Upper lobe of right lung (tissue), 1 donor: ENCODE results near the gene FGF18. TPM values are rescaled to one million over a fixed set of nuclear protein-coding genes. Genes with fewer than 3 reads are reported as not detected.

Source experiments
- ATAC-seq: fragments of 200-7000 bp; cut with Tn5 transposase; one replicate; pipeline ENCODE4 v1.9.1; 2020; ENCODE audit warnings: mild to moderate bottlenecking, moderate library complexity
- DNase-seq: peaks from one replicate; pipeline ENCODE4 v3.0.0-alpha.2; 2020
- H3K27ac ChIP-seq: fragments of 200-600 bp; one replicate; pipeline ENCODE4 v1.8.0; 2022
- H3K27me3 ChIP-seq: fragments of 200-600 bp; one replicate; pipeline ENCODE4 v1.8.0; 2022; ENCODE audit warnings: mild to moderate bottlenecking
- H3K36me3 ChIP-seq: fragments of 200-600 bp; one replicate; pipeline ENCODE4 v1.8.0; 2022
- H3K4me1 ChIP-seq: fragments of 200-600 bp; one replicate; pipeline ENCODE4 v1.8.0; 2022
- H3K4me3 ChIP-seq: fragments of 200-600 bp; one replicate; pipeline ENCODE4 v1.8.0; 2022; ENCODE audit warnings: mild to moderate bottlenecking
- H3K9me3 ChIP-seq: fragments of 200-600 bp; one replicate; pipeline ENCODE4 v1.8.0; 2022
- CTCF ChIP-seq: fragments of 200-600 bp; IDR thresholded peaks from one replicate; pipeline ENCODE4 v1.8.0; 2022; ENCODE audit warnings: antibody characterized with exemption
- intact Hi-C: fragments of 100-400 bp; cut with DNase I; formaldehyde crosslinking; loops from one replicate; pipeline ENCODE4 v1.11.0; 2022
- total RNA-seq: library from RNA; stranded (reverse); fragmentation: NEBNext Ultra II Directional; extraction: Animal tissue kit (Norgen Biotek cat#: 25700); gene quantifications from one replicate; pipeline ENCODE4 v1.2.1, GENCODE V29; 2021
- donor health status: DM: no; HTN: yes; CAD: no; lungs with severe emphysema.

The FGF18 gene
- total RNA-seq, 1 donor from 2014 or later, result 4.2 TPM

GRCh38 chr5:171420431-171421241 lies 1.2 kb downstream of the FGF18 start:
- DNase-seq (peak; percentile 91), ATAC-seq (peak; percentile 52)
- Histone ChIP-seq H3K4me3 (peak overlapping the region; percentile 44), H3K27ac (no peak overlapping the region), H3K27me3 (no peaks in the 10 kb centered on the region), H3K4me1 (peaks cover 24% of the 10 kb centered on the region), H3K36me3 (no peaks in the 10 kb centered on the region), H3K9me3 (no peaks in the 10 kb centered on the region)
- intact Hi-C loops, result no loop called here
- no peak for TF ChIP-seq CTCF

GRCh38 chr5:171421331-171422262 lies 2.1 kb downstream of the FGF18 start:
- Histone ChIP-seq H3K9me3 (no peaks in the 10 kb centered on the region), H3K4me1 (peaks cover 24% of the 10 kb centered on the region)

DNA sequence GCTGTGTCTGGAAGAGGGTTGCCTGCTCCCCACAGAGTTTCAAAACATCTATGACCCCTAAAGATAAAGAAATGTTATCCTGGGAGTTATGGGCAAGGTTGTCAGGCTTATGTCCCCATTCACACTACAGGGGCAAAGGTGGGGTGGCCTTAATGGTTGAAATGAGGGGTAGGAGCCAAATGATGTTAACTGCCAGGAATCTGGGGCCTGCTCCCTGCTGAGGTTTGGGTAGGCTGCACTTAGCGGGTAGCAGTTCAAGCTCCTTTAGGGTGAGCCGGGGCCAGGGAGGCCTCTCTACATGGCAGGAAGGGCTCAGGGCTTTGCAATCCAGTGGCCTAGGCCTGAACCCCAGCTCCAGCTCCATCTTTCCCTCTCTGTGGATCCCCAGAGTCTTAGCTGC lies 3.0 kb downstream of the FGF18 start:
- H3K4me1 ChIP-seq, result peaks cover 24% of the 10 kb centered on the region
- H3K36me3 ChIP-seq, result no peaks in the 10 kb centered on the region
- H3K27me3 ChIP-seq, result no peaks in the 10 kb centered on the region
- intact Hi-C loops, result no loop called here
- no peak for ATAC-seq
- no peak overlapping the region for H3K4me3 ChIP-seq
- H3K27ac ChIP-seq, result no peak overlapping the region
- H3K9me3 ChIP-seq, result no peaks in the 10 kb centered on the region
- no peak for TF ChIP-seq CTCF
- no peak for DNase-seq

More at GRCh38 chr5:171421331-171422262, 2.1 kb downstream of the FGF18 start:
- ATAC-seq, result no peak
- H3K36me3 ChIP-seq, result no peaks in the 10 kb centered on the region
- no peak overlapping the region for H3K27ac ChIP-seq
- no peak overlapping the region for H3K4me3 ChIP-seq
- no peak for DNase-seq
- intact Hi-C loops, result no loop called here
- no peaks in the 10 kb centered on the region for H3K27me3 ChIP-seq
- TF ChIP-seq CTCF, result no peak

GRCh38 chr5:171422902-171423663 lies 3.6 kb downstream of the FGF18 start:
- DNase-seq (no peak), ATAC-seq (no peak)
- H3K36me3 ChIP-seq, result no peaks in the 10 kb centered on the region
- intact Hi-C loops, result no loop called here
- H3K4me1 ChIP-seq, result peaks cover 24% of the 10 kb centered on the region
- no peaks in the 10 kb centered on the region for H3K27me3 ChIP-seq
- no peak overlapping the region for H3K27ac ChIP-seq
- no peak for TF ChIP-seq CTCF
- H3K4me3 ChIP-seq, result no peak overlapping the region
- H3K9me3 ChIP-seq, result no peaks in the 10 kb centered on the region

DNA sequence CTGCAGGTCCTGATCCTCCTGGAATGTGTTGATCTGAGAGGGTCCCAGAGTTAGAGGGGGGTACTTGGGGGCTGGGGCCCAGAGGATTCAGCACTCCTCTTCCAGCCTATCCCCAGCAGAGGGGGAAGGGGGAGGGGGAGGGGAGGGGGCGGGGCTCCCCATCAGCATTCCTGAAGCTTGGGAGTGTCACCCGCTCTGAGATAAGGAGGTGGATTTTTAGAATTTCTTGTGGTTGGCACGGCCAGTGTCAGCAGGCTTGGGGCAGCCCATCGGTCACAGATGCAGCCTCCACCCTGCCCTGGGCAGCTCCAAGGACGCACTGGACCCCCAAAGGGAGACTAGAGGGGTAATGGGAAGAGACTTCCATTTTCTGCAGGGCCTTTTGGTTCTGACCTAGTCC lies 5.3 kb downstream of the FGF18 start:
- no peaks in the 10 kb centered on the region for H3K36me3 ChIP-seq
- H3K4me1 ChIP-seq, result peaks cover 15% of the 10 kb centered on the region
- H3K27ac ChIP-seq, result no peak overlapping the region
- intact Hi-C loops, result no loop called here
- no peak for DNase-seq
- peak; percentile 54 for ATAC-seq
- no peaks in the 10 kb centered on the region for H3K27me3 ChIP-seq
- no peaks in the 10 kb centered on the region for H3K9me3 ChIP-seq
- no peak overlapping the region for H3K4me3 ChIP-seq
- no peak for TF ChIP-seq CTCF
